ENCODE data around the gene AMZ1.
A peak's percentile ranks its signal among the peaks of the same experiment; 100 is the strongest.

The AMZ1 gene

DNA sequence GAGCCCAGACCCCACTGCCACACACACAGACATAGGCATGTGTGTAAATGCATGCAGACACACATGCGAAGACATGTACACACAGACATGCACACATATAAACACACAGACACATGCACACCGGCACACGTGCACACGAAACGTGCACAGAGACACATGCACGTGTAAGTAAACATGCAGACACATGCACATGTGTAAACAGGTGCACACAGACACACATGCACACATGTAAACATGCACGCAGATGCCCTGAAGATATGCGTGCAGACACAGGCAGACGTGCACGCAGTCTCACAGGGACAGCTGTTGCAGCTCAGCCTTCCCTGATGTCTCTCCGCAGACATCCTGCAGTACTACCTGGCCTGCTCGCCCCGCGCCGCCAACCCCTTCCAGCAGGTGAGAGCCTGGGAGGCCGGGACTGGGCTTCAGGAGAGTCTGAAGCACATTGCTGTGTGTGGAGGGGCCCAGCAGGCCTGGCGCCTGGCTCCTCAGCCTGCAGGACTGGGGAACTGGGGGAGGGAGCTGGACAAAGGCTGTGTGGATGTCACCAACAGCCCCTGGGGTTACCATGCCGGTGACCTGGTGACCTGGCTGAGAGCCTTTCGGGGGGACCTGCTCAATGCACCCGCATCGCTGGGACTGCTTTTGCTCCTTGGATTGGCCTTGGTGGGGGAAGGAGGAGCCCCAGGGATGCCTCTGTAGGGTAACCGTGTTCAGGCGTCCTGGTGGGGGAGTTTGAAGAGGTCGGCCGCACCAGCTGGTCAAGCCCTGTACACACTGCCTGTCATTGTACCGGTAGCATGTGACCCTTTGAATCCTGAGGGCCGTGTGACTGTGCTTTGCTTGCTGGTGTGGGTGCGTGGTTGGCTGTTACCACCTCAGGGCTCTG is 35.9 kb upstream of the AMZ1 start:
- no peak for DNase-seq

DNA sequence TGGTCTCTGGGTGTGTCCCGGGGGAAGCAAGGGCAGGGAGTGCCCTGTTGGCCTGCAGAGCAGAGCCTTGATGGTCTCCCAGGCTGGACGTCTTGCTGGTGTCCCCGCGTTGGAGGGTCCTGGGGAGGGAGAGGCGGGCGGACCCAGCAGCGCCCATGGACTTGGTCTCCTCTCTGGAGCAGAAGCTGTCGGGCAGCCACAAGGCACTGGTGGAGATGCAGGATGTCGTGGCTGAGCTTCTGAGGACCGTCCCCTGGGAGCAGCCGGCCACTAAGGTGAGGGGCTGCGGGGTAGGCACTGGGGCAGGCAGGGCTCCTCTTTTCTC is 35.3 kb upstream of the AMZ1 start:
- no peak for DNase-seq

DNA sequence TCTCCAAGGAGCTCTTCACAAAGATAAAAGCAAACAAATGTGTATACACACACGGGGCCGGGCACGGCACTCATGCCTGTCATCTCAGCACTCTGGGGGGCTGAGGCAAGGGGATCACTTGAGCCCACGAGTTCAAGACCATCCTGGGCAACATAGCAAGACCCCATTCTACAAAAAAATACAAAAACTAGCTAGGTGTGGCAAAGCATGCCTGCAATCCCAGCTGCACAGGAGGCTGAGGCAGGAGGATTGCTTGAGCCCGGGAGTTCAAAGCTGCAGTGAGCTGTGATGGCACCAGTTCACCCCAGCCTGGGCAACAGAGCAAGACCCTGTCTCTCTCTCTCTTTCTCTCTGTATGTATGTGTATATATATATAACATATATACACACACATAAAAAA is 33.9 kb upstream of the AMZ1 start:
- peak; percentile 54 for DNase-seq

DNA sequence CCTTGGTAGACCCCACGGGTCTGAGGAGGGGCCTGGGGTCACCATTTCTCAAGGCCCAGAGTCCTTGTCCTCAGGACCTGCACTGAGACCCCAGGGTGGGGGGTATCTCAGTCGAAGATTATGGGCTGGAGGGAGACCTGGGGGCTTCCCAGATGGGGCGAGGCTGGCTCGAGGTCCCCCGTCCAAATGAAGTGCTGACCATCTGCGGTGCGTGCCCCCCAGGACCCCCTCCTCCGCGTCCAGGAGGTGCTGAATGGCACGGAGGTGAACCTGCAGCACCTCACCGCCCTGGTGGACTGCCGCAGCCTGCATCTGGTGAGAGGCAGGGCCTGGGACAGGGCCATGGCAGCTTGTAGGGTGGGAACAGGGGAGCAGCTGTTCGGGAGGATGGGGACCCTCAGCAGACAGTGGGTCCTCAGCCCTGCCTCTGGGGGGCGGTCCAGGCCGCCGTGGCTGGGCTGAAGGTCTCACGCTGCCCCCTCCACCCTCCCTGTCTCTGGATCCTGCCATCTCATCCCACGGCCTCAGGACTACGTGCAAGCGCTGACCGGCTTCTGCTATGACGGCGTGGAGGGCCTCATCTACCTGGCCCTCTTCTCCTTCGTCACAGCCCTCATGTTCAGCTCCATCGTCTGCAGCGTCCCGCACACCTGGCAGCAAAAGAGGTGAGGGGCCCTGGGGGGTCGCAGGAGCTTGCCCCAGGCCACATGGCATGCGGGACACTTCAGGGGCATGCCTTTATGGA is 32.0 kb upstream of the AMZ1 start:
- DNase-seq, result no peak

DNA sequence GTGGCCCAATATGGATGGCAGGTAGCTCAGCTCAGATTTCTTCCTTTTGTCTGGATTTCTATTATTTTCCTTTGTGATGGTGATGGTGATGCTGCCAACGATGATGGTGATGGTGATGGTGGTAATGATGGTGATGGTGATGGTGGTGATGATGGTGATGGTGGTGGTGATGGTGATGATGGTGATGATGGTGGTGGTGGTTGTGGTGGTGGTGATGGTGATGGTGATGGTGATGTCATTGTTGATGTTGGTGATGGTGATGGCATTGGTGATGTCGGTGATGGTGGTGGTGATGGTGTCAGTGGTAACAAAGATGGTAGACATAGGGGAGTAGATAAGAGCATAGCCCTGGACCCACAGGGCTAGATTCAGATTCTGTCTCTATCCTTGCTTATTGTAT is 30.8 kb upstream of the AMZ1 start:
- no peak for DNase-seq

DNA sequence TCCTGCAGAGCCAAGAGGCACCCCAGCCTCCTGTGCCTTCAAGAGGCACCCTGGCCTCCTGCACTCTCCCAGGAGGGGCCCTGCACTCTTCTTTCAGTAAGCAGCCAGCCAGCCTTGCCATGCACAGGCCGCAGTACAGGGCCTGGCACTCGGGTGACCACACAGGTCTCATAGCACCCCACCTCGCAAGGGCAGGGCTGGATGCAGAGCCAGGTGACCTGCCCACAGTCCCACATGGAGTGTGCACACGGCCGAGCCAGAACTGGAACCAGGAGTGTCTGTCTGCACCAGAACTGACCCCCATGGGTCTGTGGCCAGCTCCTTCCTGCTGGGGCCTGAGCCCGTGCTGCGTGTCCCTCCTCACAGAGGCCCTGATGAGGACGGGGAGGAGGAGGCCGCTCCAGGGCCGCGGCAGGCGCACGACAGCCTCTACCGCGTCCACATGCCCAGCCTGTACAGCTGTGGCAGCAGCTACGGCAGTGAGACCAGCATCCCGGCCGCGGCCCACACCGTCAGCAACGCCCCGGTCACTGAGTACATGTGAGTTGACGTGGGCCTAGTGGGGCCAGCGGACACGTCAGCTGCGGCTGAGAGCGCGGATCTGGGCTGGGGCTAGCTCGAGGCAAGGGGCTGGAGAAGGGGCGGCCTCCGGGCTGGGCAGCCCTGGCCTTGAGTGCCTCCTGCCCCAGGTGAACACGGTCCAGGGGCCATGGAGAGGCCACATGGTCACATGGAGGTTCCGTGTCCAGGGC is 29.9 kb upstream of the AMZ1 start:
- no peak for DNase-seq

DNA sequence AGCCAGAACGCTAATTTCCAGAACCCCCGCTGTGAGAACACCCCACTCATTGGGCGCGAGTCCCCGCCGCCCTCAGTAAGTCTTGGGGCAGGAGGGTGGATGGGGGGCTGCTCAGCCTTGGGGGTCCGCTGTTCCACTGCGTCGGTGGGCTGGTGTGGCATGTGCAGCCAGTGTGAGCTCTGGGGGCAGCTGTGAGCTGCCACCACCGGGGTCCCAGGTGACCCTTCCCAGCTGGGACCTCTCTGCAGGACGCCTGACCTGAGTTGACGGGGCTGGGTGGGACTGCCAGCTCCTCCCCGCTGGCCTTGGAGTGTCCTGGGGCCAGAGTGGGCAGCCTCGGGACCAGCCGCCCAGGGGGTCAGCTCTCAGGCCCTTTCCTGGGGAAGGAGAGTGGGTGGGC is 29.1 kb upstream of the AMZ1 start:
- no peak for DNase-seq

DNA sequence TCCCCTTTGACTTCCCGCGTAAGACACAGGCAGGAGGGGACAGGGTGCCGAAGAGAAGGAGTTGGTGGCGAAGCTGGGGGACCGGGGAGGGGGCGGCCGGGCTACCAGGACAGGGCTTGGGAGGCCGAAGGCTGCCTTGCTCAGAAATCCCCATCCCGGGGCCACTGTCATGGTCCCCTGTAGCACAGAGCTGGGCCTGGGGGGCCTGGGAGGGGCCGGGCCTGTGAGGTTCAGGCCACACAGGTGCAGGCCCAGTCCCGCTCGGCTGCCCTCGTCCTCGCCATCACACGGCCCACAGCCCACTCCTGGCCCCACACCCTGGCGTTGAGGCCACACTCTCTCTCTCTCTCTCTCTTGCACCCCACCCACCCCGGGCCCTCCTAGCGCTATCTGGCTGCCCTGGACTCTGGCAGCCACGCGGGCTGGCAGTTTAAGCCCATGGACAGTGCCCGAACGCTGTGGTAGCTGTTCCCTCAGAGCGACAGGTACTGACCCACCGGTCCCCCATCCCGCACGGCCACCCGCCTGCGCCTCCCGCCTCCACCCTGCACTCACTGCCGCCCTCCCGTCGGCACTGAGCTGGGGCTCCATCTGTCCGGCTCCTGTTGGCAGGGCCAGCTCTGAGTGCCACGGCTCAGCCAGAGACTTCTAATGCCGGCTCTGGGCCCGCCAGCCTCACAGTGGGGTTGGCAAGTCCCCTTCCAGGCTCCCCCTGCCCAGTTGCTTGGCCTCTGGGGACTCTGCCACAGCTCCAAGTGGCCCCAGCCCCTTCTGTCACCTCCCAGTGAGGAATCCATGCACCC is 28.2 kb upstream of the AMZ1 start:
- no peak for DNase-seq

DNA sequence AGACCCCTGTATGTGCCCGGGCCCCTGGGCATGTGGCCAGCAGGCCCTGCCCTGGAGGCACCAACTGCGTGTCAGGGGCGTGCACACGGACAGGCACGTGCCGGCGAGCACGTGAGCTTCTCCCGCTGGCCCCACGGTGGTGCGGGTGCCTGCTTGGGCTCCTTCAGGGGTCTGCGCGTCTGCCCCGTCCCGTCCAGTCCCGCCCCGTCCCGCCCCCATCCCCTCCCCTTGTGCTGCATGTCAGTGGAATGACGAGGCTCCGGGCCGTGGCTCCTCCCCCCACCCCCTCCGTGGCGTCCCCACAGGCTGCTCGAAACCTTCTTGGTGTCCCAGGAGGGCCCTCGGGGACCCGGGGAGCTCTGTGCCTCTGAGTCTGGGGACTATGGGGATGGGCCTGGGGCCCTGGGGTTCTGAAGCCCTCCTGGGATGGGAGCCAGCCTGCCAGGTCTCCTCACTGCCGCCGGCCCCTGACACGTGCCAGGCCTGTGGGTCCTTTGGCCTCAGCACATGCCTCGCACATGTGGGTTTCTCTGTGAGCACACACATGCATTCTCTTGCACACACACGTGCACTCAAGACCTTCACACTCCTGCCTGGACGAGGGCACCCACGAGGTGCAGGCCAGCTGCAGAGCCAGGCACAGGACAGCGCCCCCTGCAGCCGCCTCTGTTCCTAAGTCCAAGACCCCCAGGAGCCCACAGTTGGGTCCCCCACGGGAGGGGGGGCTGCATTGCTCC is 27.5 kb upstream of the AMZ1 start:
- DNase-seq, result no peak

DNA sequence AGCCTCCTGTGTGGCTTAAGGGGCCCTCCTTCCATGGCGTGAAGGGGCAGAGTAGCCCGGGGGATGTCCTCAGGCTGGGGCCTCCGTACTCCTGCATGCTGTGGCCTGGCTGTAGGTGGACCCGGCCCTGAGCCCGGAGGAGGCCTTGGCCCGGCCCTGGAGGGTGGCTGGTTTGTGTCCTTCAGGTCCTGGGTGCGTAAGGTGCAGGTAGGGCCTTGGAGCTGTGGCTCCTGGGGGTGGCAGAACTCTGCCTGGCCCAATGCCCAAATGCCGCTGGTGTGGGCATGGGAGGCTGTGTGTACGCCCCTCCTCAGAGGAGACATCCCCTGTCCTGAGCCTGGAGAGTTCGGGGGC is 26.9 kb upstream of the AMZ1 start:
- no peak for DNase-seq

DNA sequence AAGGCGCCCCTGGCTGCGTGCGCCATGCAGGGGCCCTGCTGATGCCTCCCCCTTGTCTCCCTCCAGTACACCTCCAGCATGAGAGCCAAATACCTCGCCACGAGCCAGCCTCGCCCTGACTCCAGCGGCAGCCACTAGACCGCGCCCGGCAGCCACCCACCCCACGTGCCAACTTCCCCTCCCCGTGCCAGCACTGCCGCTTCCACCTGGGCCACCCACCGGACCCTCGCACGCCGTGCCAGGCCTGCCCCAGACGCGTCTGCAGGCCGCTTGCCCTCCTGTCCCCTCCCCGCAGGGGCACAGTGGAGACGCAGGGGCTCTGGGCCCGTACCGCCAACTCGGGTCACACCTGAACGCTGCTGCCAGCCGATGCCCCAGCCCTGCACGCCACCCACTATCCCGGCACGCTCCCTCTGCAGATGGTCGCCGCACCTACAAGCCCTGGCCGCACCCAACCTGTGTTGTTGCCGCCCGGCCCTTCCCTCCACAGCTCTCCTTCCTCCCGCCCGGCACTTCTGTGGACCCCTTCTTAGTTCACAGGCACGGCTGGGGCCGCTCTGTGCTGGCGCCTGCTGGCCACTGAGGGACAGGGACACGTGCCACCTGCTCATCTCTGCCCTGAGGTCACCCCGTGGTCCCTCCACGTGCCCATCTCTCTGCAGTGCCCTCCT is 26.3 kb upstream of the AMZ1 start:
- DNase-seq, result no peak

DNA sequence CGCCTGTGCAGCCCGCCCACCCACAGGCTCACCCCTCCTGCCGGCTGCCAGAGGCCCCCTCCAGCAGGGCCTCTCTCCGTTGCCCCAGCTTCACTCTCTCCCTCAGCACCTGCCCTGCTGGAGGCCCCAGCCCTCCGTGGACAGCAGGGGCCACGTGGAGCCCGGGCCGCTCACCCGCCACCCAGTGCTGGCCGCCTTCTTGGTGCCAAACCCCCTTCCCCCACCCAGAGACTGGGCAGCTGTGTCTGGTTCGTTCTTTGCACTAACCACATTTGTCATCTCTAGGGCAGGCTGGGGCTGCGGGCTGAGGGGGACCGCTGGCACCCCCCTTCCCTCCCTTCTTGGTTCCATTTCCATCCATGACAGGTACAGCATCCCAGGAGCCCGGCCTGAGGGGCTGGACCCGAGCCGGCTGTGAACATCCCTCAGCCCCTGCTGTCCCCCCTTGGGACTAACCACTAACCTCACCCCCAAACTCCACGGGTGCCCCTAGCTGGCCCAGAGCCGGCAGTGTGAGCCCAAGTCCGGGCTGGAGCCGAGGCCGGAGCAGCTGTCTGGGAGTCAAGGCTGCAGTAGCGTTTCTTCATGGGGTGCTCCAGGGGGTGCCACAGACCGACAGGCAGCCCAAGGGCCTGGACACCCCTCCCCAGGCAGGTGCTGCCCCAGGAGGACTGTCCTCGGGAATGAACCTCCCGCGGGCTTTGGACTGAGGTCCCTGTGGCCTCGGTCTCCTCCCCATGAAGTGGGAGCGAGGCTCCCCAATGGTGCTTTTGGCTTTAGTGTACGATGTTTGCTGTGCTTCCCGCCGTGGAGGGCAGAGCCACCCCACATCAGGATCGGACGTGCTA is 25.5 kb upstream of the AMZ1 start:
- no peak for DNase-seq

DNA sequence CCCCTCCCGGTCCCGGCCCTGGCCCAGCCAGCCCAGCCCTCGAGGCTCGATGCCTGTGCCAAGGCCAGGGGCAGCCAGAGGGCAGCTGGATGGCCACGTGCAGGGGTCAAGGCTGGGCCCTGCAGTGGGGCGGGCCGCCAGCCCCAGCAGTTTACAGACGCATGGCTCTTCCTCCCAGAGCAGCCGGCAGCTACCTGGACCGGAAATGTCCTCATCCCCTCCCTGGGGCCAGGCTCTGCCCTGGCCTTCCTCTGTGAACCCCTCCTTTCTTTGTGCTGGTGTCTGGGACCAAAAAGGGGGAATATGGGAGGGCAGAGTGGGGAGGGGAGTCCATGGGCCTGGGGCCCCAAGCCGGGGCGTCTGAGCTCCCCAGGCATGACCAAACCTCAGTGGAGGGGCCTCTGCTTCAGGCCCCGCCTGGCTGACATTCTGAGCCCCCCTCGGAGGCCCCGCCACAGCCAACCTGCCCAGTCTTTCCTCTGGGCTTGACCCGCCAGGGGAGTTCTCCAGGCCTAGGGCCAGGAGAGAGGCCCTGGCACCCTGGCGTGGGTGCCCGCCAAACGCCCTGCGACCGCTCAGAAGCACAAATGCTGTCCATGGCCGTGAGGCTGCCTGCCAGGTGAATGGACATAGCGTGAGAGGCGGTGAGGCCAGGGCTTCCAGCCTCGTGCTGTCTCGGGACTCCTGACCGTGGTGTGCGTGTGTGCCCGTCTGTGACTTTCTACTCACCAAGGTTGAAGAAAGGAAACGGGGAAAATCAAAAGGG is 24.7 kb upstream of the AMZ1 start:
- DNase-seq, result no peak

DNA sequence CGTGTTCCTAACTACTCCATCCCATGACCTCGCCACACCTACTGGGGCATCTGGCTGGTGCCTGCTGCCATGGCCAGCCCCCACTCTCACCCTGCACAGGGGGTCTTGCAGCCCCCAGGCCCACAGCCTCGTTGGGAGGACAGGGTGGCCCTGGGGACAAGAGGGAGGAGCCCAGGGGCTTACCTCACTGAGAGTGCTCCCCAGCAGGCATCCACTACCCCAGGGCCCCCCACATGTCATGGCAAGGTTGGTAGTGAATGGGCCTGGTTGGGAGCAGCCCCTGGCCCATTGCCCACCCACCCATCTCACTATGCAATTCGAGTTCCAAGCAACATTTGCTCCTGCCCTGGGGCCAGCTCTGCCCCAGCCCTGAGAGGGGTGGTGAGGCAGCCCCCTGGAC is 24.0 kb upstream of the AMZ1 start:
- no peak for DNase-seq

DNA sequence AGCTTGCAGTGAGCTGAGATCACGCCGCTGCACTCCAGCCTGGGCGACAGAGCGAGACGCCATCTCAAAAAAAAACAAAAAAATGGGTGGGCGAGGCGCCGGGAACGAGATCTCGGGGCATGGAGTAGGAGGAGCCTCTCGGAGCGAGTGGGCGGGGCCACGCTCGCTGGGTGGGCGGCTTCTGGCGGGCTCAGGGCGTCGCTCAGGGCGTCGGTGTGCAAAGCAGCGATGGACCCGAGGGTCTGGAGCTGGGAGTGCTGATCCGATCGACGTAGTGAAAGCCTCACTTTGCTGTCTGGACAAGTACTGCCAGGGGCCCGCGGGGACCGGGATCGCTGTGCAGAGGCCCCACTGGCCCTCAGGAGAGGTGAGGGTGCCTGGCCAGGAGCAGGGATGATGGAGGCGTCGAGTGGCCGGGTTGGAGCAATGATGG is 22.6 kb upstream of the AMZ1 start:
- peak; percentile 53 for DNase-seq

DNA sequence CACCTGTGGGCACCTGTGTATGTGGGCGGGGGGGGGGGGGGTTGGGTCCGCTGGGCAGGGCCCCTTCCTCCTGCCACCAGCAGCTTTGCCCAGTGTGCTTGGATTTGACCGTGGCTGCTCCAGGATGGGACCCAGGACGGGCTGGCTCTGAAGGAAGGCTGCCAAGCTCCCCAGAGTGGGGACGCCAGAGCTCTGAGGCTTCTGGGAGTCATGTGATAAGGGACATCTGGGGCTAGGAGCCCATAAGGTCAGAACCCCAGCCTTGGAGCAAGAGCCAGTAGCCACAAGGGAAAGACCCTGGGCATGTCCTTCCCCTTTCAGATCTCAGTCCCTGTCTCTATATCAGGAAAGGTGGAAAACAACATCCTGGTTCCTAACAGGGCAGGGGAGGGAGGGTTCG is 21.8 kb upstream of the AMZ1 start:
- DNase-seq, result no peak

DNA sequence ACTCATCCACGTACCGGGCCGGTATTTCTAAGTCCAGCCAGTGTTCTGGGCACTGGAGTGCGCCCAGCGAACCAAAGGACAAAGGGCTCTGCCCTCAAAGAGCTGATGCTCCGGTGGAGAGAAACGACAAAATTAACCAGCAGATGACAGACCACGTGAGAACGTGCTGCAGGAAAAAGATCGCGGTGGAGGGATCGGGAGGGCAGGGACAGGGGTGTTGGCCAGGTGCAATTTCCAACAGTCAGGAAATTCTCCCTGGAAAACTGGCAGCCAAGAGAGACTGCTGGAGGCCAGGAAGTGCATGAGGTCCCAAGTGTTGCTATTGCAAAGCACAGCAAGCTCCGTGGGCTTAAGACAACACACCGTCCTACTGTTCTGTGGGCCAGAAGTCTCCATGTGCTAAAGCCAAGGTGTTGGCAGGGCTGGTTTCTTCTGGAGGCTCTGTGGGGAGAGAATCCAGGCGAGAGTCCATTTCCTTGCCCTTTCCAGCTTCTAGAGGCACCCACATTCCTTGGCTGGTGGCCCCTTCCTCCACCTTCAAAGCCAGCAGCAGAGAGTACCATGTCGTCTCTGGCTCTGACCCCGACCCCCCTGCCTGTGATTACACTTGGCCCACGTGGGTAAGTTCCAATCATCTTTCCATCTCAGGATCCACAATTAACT is 21.3 kb upstream of the AMZ1 start:
- no peak for DNase-seq

DNA sequence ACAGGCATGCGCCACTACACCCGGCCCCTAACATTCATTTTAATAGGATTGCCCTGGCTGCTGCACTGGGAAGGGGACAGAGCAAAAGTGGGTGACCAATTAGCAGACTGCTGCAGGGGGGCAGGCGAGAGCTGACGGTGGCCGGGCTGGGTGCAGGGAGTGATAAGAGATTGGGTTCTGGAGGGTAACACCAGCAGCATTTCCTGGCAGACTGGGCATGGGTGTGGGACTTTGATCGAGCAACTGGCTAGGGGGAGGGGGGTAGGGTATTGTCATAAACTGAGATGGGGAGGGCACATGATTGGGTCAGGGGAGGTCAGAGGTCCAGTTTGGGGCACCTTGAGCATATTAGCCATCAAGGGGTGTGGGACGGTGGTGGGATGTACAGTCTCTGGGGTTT is 20.2 kb upstream of the AMZ1 start:
- DNase-seq, result no peak

DNA sequence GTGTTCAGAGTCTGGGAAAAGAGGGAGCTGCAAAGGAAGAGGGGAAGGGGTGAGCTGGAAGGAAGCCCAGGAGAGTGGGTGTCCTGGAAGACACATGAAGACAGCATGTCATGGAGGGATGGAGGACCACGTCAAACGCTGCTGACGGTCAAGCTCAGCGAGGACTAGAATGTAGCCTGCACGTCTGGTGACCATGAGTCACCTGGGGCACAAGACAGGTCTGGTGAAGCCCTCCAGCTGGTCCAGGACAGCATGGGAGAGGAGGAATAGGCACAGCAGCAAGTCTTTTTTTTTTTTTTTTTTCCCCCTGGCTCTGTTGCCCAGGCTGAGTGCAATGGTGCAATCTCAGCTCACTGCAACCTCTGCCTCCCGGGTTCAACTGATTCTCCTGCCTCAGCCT is 19.6 kb upstream of the AMZ1 start:
- DNase-seq, result no peak

All from NCI-H1092 (cell line).